Body of pancreas (tissue), 4 donors: ENCODE measurements around the gene TOX2. TPM values are rescaled to one million over a fixed set of nuclear protein-coding genes. Genes with fewer than 3 reads are reported as not detected.

Experiments
- ATAC-seq: fragments of 150-250 bp; one replicate; pipeline ENCODE4 v1.9.1; 2016
- DNase-seq, 4 donors: peaks; one replicate each; pipeline ENCODE4 v3.0.0-alpha.2; 2019
- H3K27ac ChIP-seq, 4 donors: fragments of 200-600 bp; sonication (generic); 1 replicate in 3 of 4; 2 replicates in 1 of 4; pipeline versions ENCODE4 v1.5.1 to v1.6.1; 2016 to 2019; ENCODE audit warnings: mild to moderate bottlenecking in 1 of 4, mixed read lengths in 1 of 4, moderate library complexity in 1 of 4
- H3K27me3 ChIP-seq, 2 donors: fragments of 200-600 bp; sonication (generic); one replicate each; pipeline ENCODE4 v1.6.0; 2016; ENCODE audit warnings: mild to moderate bottlenecking in 1 of 2
- H3K36me3 ChIP-seq, 2 donors: fragments of 200-600 bp; sonication (generic); replicated peaks in 1 of 2; 2 replicates each; pipeline ENCODE4 v1.5.1; 2016; ENCODE audit warnings: low read depth in 2 of 2; ENCODE audit not compliant: insufficient read depth in 1 of 2
- H3K4me1 ChIP-seq: fragments of 200-600 bp; sonication (generic); one replicate; pipeline ENCODE4 v1.6.0; 2016
- H3K4me3 ChIP-seq, 2 donors: fragments of 200-600 bp; sonication (generic); 1 replicate in 1 of 2; 2 replicates in 1 of 2; pipeline ENCODE4 v1.5.1; 2016 to 2019
- H3K9me3 ChIP-seq, 3 donors: fragments of 200-600 bp; sonication (generic); 1 replicate in 2 of 3; 2 replicates in 1 of 3; pipeline ENCODE4 v1.5.1; 2016
- CTCF ChIP-seq, 7 experiments: fragments of 450-650 bp in 4 of 7; fragments of 200-600 bp in 3 of 7; sonication (generic) in 3 of 7; IDR thresholded peaks; one replicate each; pipeline ENCODE4 v1.5.1; 2016 to 2019; ENCODE audit warnings: antibody characterized with exemption in 7 of 7
- POLR2A ChIP-seq, 3 donors: fragments of 450-650 bp; IDR thresholded peaks; one replicate each; pipeline ENCODE4 v1.6.1; 2016; ENCODE audit warnings: antibody characterized with exemption in 3 of 3, mild to moderate bottlenecking in 2 of 3
- WGBS, 2 donors: methylation state at CpG; one replicate each; pipeline ENCODE4 v1.1.5; 2017; 5-methylcytosine and 5-hydroxymethylcytosine counted together
- intact Hi-C: fragments of 100-400 bp; cut with DNase I; formaldehyde crosslinking; loops from one replicate; pipeline ENCODE4 v1.15.1; 2023
- total RNA-seq, 2 donors: library from RNA; depleted of rRNA; stranded (reverse); fragments of >200 nt; gene quantifications; one replicate each; pipeline ENCODE4 v1.1.0, GENCODE V29; 2016

The TOX2 gene
- total RNA-seq, 2 donors from 2014 or later = 1.8 to 2.0 TPM

- no peak for TF ChIP-seq POLR2A (IDR thresholded peaks at IDR 0.05)
- no peak for TF ChIP-seq CTCF (IDR thresholded peaks at IDR 0.05)
- Histone ChIP-seq H3K4me3 (no peak overlapping the region), H3K27ac (no peak overlapping the region), H3K9me3 (no peaks in the 10 kb centered on the region), H3K36me3 (no peaks in the 10 kb centered on the region), H3K27me3 (no peaks in the 10 kb centered on the region), H3K4me1 (no peaks in the 10 kb centered on the region)
- intact Hi-C loops = no loop called here
- no peak for ATAC-seq
- no peak for DNase-seq
- 79 to 86% methylated on average over 10 to 11 of the region's 11 CpGs for WGBS, 2 donors
Measured at GRCh38 chr20:44017211-44017610, 102.6 kb downstream of the TOX2 start.

DNA sequence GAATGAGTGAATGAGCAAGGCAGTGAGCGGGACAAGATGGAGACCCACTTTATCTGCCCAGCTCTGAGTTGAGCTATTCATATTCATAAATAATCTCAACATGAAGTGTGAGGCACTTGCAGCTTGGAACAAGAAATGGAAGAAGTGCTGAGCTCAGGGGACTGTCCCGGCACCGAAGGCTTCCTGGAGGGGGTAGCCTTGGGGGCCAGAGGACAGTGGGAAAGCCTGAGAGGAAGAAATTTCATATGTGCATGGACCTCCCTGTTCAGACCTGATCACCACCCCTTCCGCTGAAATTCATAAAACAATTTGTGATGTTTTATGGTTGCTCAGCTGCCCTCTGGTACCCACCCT lies 103.2 kb downstream of the TOX2 start:
- no peaks in the 10 kb centered on the region for H3K36me3 ChIP-seq
- no peaks in the 10 kb centered on the region for H3K27me3 ChIP-seq
- no peak overlapping the region for H3K4me3 ChIP-seq
- H3K9me3 ChIP-seq = no peaks in the 10 kb centered on the region
- no peak overlapping the region for H3K27ac ChIP-seq
- no peaks in the 10 kb centered on the region for H3K4me1 ChIP-seq
- intact Hi-C loops = no loop called here
- WGBS, 2 donors = 62% methylated on average over 4 of the region's 4 CpGs
- no peak for TF ChIP-seq CTCF (IDR thresholded peaks at IDR 0.05)
- no peak for TF ChIP-seq POLR2A (IDR thresholded peaks at IDR 0.05)
- DNase-seq (no peak), ATAC-seq (no peak)

DNA sequence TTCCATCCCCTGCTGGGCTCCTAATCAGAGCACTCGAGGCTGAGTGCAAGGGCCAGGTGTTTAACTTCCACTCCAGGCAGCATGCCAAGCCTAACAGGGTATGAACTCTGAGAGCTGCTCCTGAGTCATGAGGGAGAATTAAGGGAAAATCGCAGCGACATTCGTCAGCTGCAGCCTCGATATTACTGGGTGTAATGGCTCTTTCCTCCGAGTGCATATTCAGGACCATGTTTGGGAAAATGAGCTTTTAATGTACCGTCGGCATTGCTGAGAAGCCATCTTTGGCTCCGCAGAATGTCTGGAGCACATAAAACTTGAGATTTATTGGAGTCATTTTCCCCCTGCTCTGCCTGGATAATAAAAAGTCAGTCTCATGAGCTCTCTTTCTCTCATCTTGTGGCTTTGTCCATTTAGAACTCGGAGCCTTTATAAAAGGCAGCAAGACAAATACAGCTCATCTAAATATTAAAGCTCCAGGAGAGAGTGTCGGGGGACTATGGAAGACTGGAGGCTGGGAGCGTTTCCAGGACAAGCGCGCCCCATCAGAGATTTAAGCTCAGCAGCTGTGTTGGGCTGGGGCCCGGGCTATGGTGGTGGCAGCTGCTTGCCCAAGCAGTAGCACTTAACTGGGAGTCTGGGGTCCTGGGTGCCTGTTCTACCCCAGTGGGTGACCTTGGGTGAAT lies 103.7 kb downstream of the TOX2 start:
- Histone ChIP-seq H3K9me3 (no peaks in the 10 kb centered on the region), H3K36me3 (no peaks in the 10 kb centered on the region), H3K4me3 (no peak overlapping the region), H3K27me3 (no peaks in the 10 kb centered on the region), H3K27ac (no peak overlapping the region), H3K4me1 (no peaks in the 10 kb centered on the region)
- WGBS, 2 donors = 29 to 46% methylated on average over 12 to 15 of the region's 15 CpGs
- ATAC-seq (no peak), DNase-seq (peak; percentile 24 to 75 (median 65))
- TF ChIP-seq CTCF (IDR thresholded peaks at IDR 0.05) (no peak), POLR2A (IDR thresholded peaks at IDR 0.05) (no peak)
- intact Hi-C loops = no loop called here

DNA sequence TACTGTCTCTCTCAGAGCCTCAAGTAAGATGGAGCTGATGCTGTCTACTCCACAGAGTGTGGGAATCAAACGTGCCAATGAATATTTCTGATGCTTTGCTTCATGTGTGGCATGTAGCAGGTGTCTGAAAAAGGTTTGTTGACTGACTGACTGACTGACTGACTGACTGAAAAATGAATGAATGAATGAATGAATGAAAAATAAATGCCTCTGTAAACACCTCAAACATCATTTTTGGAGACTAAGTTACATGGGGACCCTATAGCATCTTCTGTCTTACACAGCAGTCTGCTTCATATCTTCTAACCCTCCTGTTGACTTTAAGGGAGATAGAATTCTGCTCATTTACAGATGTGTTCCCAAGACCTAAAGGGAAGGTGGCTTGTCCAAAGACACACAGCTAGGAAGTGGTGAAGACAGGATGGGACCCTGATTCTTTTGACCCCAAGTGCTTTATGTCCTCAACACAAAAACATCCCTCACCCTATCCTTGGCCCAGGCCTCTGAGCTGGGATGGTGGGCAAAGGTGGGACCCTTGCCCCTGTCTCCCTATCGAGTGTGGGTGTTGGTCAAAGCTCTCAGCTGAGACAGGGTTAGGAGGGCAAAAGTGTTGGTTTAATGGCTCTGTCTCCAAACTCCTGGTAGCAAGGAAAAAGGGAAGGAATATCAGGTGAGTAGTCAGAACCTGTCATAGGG lies 104.4 kb downstream of the TOX2 start:
- H3K4me3 ChIP-seq = no peak overlapping the region
- WGBS, 2 donors = 51 to 70% methylated on average over 2 of the region's 2 CpGs
- intact Hi-C loops = no loop called here
- H3K27ac ChIP-seq = no peak overlapping the region
- DNase-seq (no peak), ATAC-seq (no peak)
- no peak for TF ChIP-seq CTCF (IDR thresholded peaks at IDR 0.05)
- no peak for TF ChIP-seq POLR2A (IDR thresholded peaks at IDR 0.05)
- no peaks in the 10 kb centered on the region for H3K4me1 ChIP-seq
- no peaks in the 10 kb centered on the region for H3K27me3 ChIP-seq
- H3K9me3 ChIP-seq = no peaks in the 10 kb centered on the region
- H3K36me3 ChIP-seq = no peaks in the 10 kb centered on the region
